ENCODE data around the gene ASPSCR1. TPM values are rescaled to one million over a fixed set of nuclear protein-coding genes. Genes with fewer than 3 reads are reported as not detected.

ASPSCR1 gene
- total and polyA plus RNA-seq, 2 of the 8 experiments (the other 6 are each of a cell fraction or from before 2014, with no cell fraction given) = 33.3 to 43.7 TPM

GRCh38 chr17:82025401-82026107 is 48.1 kb downstream of the ASPSCR1 start (continued):
- TF ChIP-seq HDAC6 (IDR thresholded peaks at IDR 0.05; ENCODE audit: low read depth, low read length) = no peak
- no peak for TF ChIP-seq SP4 (IDR thresholded peaks at IDR 0.05; ENCODE audit: low read length)
- no peak for TF ChIP-seq POLR2AphosphoS5 (IDR thresholded peaks at IDR 0.05; ENCODE audit: low read depth, low read length)
- no peak for TF ChIP-seq E2F6 (IDR thresholded peaks at IDR 0.05)
